ENCODE measurements around the gene TBCE.
"Not testable (repeated sequence)": the region's sequence is repeated elsewhere in the genome, so short reads cannot be mapped to it uniquely, and the experiment has no call there.

Gene TBCE

GRCh38 chr1:235351898-235352297 lies 15.3 kb upstream of the TBCE start:
- DNase-seq, result no peak

- DNase-seq, result no peak
Observed at GRCh38 chr1:235357485-235358373, 9.5 kb upstream of the TBCE start.

- no peak for DNase-seq
Observed at GRCh38 chr1:235358899-235359298, 8.3 kb upstream of the TBCE start.

- not testable (repeated sequence) for DNase-seq
Observed at GRCh38 chr1:235364189-235364588, 3.0 kb upstream of the TBCE start.

- no peak for DNase-seq
Observed at GRCh38 chr1:235366286-235366685, 941 bp upstream of the TBCE start.

- no peak for DNase-seq
Observed at GRCh38 chr1:235368428-235368827, 1.2 kb downstream of the TBCE start.

GRCh38 chr1:235369802-235370201 lies 2.6 kb downstream of the TBCE start:
- DNase-seq, result no peak

- DNase-seq, result no peak
Observed at GRCh38 chr1:235375919-235376605, 8.8 kb downstream of the TBCE start.

GRCh38 chr1:235378134-235378735 lies 11.0 kb downstream of the TBCE start:
- not testable (repeated sequence) for DNase-seq

GRCh38 chr1:235381955-235382739 lies 14.9 kb downstream of the TBCE start:
- not testable (repeated sequence) for DNase-seq

- DNase-seq, result not testable (repeated sequence)
Observed at GRCh38 chr1:235385633-235386032, 18.4 kb downstream of the TBCE start.

- no peak for DNase-seq
Observed at GRCh38 chr1:235391874-235392273, 24.6 kb downstream of the TBCE start.

- no peak for DNase-seq
Observed at GRCh38 chr1:235397733-235398132, 30.5 kb downstream of the TBCE start.

GRCh38 chr1:235399661-235400060 lies 32.4 kb downstream of the TBCE start:
- no peak for DNase-seq

GRCh38 chr1:235401251-235401650 lies 34.0 kb downstream of the TBCE start:
- DNase-seq, result no peak

GRCh38 chr1:235402457-235403200 lies 35.4 kb downstream of the TBCE start:
- DNase-seq, result no peak

GRCh38 chr1:235403593-235403992 lies 36.4 kb downstream of the TBCE start:
- DNase-seq, result no peak

GRCh38 chr1:235404190-235404589 lies 37.0 kb downstream of the TBCE start:
- DNase-seq, result no peak

GRCh38 chr1:235407419-235407818 lies 40.2 kb downstream of the TBCE start:
- no peak for DNase-seq

- DNase-seq, result no peak
Observed at GRCh38 chr1:235408503-235408960, 41.3 kb downstream of the TBCE start.

GRCh38 chr1:235409042-235409820 lies 42.0 kb downstream of the TBCE start:
- DNase-seq, result no peak
